ENCODE data around the gene IPO4.

- TF ChIP-seq CTCF (conservative IDR thresholded peaks at IDR 0.05) (no peak), ZFX (IDR thresholded peaks at IDR 0.05) (no peak)
Measured at GRCh38 chr14:24186831-24187538, 1.6 kb downstream of the IPO4 start.

Data from C4-2B (cell line).